ENCODE measurements around the gene SLC25A27.
A peak's percentile ranks its signal among the peaks of the same experiment; 100 is the strongest.

DNA sequence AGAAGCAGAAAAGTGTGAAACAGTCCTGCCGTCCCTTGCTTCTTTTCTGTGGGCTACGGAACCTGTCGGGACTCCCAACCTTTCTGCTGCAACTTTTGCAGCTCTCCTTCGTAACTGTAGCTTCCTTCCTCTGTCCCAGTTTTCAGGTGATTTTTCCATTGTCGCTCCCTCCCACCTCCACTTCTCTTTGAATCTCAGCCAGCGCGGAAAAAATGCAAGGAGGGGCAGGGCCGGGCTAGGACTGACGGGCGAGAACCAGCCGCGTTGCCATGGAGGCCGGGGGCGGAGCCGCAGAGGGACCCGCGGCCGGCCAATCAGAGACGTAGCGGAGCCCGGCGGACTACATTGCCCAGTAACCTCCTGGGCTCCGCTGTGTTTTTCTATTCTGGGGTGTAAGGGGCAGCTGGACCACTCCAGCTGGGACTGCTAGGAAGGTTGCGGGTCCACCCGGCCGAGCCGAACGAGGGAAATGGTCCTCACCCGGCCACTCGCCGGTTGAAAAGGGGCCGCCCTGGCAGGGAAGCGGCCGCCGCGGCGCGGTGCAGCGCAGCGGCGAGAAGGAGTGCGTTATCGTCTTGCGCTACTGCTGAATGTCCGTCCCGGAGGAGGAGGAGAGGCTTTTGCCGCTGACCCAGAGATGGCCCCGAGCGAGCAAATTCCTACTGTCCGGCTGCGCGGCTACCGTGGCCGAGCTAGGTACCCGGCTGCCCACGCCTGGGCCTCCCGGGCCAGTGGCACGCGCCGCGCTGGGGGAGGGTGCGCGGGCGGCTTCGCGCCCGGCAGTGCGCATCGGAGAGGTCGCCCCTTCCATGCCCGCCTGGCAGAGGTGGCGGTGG, at the start of gene SLC25A27, which contains the start of gene CYP39A1:
- TF ChIP-seq, protein P1, sequence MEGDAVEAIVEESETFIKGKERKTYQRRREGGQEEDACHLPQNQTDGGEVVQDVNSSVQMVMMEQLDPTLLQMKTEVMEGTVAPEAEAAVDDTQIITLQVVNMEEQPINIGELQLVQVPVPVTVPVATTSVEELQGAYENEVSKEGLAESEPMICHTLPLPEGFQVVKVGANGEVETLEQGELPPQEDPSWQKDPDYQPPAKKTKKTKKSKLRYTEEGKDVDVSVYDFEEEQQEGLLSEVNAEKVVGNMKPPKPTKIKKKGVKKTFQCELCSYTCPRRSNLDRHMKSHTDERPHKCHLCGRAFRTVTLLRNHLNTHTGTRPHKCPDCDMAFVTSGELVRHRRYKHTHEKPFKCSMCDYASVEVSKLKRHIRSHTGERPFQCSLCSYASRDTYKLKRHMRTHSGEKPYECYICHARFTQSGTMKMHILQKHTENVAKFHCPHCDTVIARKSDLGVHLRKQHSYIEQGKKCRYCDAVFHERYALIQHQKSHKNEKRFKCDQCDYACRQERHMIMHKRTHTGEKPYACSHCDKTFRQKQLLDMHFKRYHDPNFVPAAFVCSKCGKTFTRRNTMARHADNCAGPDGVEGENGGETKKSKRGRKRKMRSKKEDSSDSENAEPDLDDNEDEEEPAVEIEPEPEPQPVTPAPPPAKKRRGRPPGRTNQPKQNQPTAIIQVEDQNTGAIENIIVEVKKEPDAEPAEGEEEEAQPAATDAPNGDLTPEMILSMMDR (IDR thresholded peaks at IDR 0.05) = peak in 1 of 12 donors; percentile 10
- peak in 1 of 2 donors; percentile 82 for TF ChIP-seq POLR2A (IDR thresholded peaks at IDR 0.05)

Data from heart left ventricle (tissue), 13 donors.